ENCODE measurements around the gene LACTBL1. TPM values are rescaled to one million over a fixed set of nuclear protein-coding genes. Genes with fewer than 3 reads are reported as not detected.

LACTBL1 gene
- total RNA-seq, 8 experiments from 2014 or later, result 0.13 TPM; not detected in 7

DNA sequence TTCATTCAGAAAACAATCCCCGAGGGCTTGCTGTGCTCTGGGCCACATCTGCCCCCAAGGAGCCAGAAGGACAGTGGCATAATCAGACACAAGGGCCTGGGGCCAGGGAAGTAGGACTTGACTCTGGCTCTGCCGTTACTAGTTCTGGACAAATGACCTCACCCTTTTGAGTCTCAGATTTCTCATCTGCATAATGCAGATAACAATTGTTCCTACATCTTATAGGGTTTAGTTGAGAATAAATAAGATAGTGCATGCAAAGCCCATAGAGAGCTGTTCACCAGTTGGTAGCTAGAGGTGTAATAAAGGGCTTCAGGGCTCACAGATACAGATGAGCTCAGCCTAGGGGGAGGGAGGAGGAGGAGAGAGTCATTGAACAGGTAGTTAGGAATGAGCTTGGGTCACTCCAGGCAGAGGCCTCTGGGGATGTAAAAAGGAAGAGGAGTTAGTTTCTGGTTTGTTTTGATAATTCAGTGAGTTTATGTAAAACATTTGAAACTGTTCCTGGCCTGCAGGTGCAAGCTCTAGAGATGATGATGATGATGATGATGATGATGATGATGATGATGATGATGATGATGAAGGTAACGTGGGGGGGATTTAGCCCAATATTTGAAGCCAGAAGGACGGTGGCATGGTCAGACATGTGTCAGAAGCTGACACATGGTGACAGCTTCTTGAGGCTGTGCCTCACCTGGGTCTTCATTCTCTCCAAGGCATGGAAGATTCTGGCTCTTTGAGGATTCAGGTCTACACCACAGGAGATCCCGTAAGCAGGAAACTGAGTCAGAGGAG lies 858 bp downstream of the LACTBL1 start:
- peak overlapping the region in 1 of 2 donors; percentile 64 for H3K27ac ChIP-seq
- in situ Hi-C loops (cut with MboI; ENCODE audit: low pct_unique_long_range_greater_than_20kb in 2 of 9, low sequenced_read_pairs in 9 of 9, unreplicated experiment in 9 of 9), result loop anchor here in 1 of 9 experiments (10.0 kb wide), 1 partner anchor 213 kb away; no protein-coding TSS in a partner anchor
- ATAC-seq (replicated peaks in 6 of 8), result peak; percentile 31 to 80 (median 58)
- 0 to 83% (median 64%) methylated on average over 1 to 5 of the region's 5 CpGs; no CpG with 5 or more reads in 3 of the 10 experiments for WGBS, 10 experiments
- peaks cover 16 to 19% of the 10 kb centered on the region in 2 donors for H3K4me1 ChIP-seq (replicated peaks in 1 of 2)
- H3K4me3 ChIP-seq, result no peak overlapping the region

DNA sequence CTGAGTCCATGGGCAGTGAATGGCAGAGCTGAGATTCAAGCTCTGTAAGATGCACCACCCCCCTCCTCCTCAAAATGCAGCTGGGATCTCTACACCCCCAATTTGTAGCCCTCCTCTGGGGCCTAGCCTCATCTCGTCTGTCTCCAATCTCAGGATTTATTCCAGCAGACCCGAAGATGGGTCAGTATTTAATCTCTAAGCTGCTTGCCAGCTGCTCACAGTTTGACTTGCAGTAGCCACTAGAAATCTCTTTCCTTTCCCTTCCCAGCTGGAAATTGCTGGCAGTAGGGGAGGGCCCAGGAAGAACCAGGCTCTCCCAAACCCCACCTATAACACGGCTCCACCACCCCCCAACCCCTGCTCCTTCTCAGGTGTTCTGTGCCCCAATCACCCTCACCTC lies 1.5 kb downstream of the LACTBL1 start:
- peak in 4 of 8 experiments; percentile 15 to 42 (median 28) for ATAC-seq (replicated peaks in 6 of 8)
- 0 to 40% (median 17%) methylated on average over 1 to 2 of the region's 3 CpGs; no CpG with 5 or more reads in 5 of the 10 experiments for WGBS, 10 experiments
- in situ Hi-C loops (cut with MboI; ENCODE audit: low pct_unique_long_range_greater_than_20kb in 2 of 9, low sequenced_read_pairs in 9 of 9, unreplicated experiment in 9 of 9), result loop anchor here in 1 of 9 experiments (10.0 kb wide), 1 partner anchor 214 kb away; no protein-coding TSS in a partner anchor
- peak overlapping the region; percentile 13 to 64 for H3K27ac ChIP-seq
- peaks cover 16 to 18% of the 10 kb centered on the region in 2 donors for H3K4me1 ChIP-seq (replicated peaks in 1 of 2)
- H3K4me3 ChIP-seq, result no peak overlapping the region

GRCh38 chr1:22970096-22970495 lies 2.6 kb downstream of the LACTBL1 start:
- no peak overlapping the region for H3K4me3 ChIP-seq
- H3K4me1 ChIP-seq (replicated peaks in 1 of 2), result peaks cover 16% of the 10 kb centered on the region in 2 donors
- 29 to 100% (median 78%) methylated on average over 1 to 2 of the region's 2 CpGs; no CpG with 5 or more reads in 1 of the 10 experiments for WGBS, 10 experiments
- in situ Hi-C loops (cut with MboI; ENCODE audit: low pct_unique_long_range_greater_than_20kb in 2 of 9, low sequenced_read_pairs in 9 of 9, unreplicated experiment in 9 of 9), result loop anchor here in 1 of 9 experiments (10.0 kb wide), 1 partner anchor 215 kb away; no protein-coding TSS in a partner anchor
- no peak for ATAC-seq (replicated peaks in 6 of 8)
- H3K27ac ChIP-seq, result no peak overlapping the region

- Histone ChIP-seq H3K4me1 (replicated peaks in 1 of 2) (peaks cover 16% of the 10 kb centered on the region in 2 donors), H3K4me3 (no peak overlapping the region), H3K27ac (no peak overlapping the region)
- 0 to 62% (median 57%) methylated on average over 1 to 4 of the region's 5 CpGs; no CpG with 5 or more reads in 7 of the 10 experiments for WGBS, 10 experiments
- peak; percentile 58 to 96 (median 76) for ATAC-seq (replicated peaks in 6 of 8)
- in situ Hi-C loops (cut with MboI; ENCODE audit: low pct_unique_long_range_greater_than_20kb in 2 of 9, low sequenced_read_pairs in 9 of 9, unreplicated experiment in 9 of 9), result no loop called here
These were observed 3.4 kb downstream of the LACTBL1 start for GRCh38 chr1:22969304-22969709.

GRCh38 chr1:22967833-22968232 lies 4.8 kb downstream of the LACTBL1 start:
- Histone ChIP-seq H3K4me3 (no peak overlapping the region), H3K27ac (no peak overlapping the region), H3K4me1 (replicated peaks in 1 of 2) (peaks cover 16% of the 10 kb centered on the region in 2 donors)
- in situ Hi-C loops (cut with MboI; ENCODE audit: low pct_unique_long_range_greater_than_20kb in 2 of 9, low sequenced_read_pairs in 9 of 9, unreplicated experiment in 9 of 9), result no loop called here
- 0 to 67% (median 21%) methylated on average over 1 to 2 of the region's 2 CpGs; no CpG with 5 or more reads in 1 of the 10 experiments for WGBS, 10 experiments
- no peak for ATAC-seq (replicated peaks in 6 of 8)

- no peak overlapping the region for H3K4me3 ChIP-seq
- in situ Hi-C loops (cut with MboI; ENCODE audit: low pct_unique_long_range_greater_than_20kb in 2 of 9, low sequenced_read_pairs in 9 of 9, unreplicated experiment in 9 of 9), result no loop called here
- H3K27ac ChIP-seq, result no peak overlapping the region
- WGBS, 10 experiments, result 26 to 89% (median 63%) methylated on average over 2 to 5 of the region's 5 CpGs; no CpG with 5 or more reads in 1 of the 10 experiments
- H3K4me1 ChIP-seq (replicated peaks in 1 of 2), result peaks cover 7 to 10% of the 10 kb centered on the region in 2 donors
- ATAC-seq (replicated peaks in 6 of 8), result no peak
These were observed 6.4 kb downstream of the LACTBL1 start for GRCh38 chr1:22966309-22966708.

GRCh38 chr1:22963044-22963677 lies 9.5 kb downstream of the LACTBL1 start:
- in situ Hi-C loops (cut with MboI; ENCODE audit: low pct_unique_long_range_greater_than_20kb in 2 of 9, low sequenced_read_pairs in 9 of 9, unreplicated experiment in 9 of 9), result no loop called here
- ATAC-seq (replicated peaks in 6 of 8), result no peak
- Histone ChIP-seq H3K4me3 (no peak overlapping the region), H3K4me1 (replicated peaks in 1 of 2) (no peaks in the 10 kb centered on the region), H3K27ac (no peak overlapping the region)
- 20 to 86% (median 73%) methylated on average over 2 to 10 of the region's 10 CpGs; no CpG with 5 or more reads in 4 of the 10 experiments for WGBS, 10 experiments

- in situ Hi-C loops (cut with MboI; ENCODE audit: low pct_unique_long_range_greater_than_20kb in 2 of 9, low sequenced_read_pairs in 9 of 9, unreplicated experiment in 9 of 9), result no loop called here
- no peak overlapping the region for H3K27ac ChIP-seq
- H3K4me1 ChIP-seq (replicated peaks in 1 of 2), result no peaks in the 10 kb centered on the region
- WGBS, 10 experiments, result 0 to 64% (median 41%) methylated on average over 1 to 3 of the region's 3 CpGs; no CpG with 5 or more reads in 3 of the 10 experiments
- no peak for ATAC-seq (replicated peaks in 6 of 8)
- no peak overlapping the region for H3K4me3 ChIP-seq
These were observed 10.1 kb downstream of the LACTBL1 start for GRCh38 chr1:22962558-22962957.

GRCh38 chr1:22959545-22960360 lies 12.9 kb downstream of the LACTBL1 start:
- Histone ChIP-seq H3K4me1 (replicated peaks in 1 of 2) (no peaks in the 10 kb centered on the region), H3K27ac (no peak overlapping the region), H3K4me3 (no peak overlapping the region)
- 0 to 100% (median 58%) methylated on average over 1 to 7 of the region's 7 CpGs; no CpG with 5 or more reads in 3 of the 10 experiments for WGBS, 10 experiments
- ATAC-seq (replicated peaks in 6 of 8), result no peak
- in situ Hi-C loops (cut with MboI; ENCODE audit: low pct_unique_long_range_greater_than_20kb in 2 of 9, low sequenced_read_pairs in 9 of 9, unreplicated experiment in 9 of 9), result no loop called here

DNA sequence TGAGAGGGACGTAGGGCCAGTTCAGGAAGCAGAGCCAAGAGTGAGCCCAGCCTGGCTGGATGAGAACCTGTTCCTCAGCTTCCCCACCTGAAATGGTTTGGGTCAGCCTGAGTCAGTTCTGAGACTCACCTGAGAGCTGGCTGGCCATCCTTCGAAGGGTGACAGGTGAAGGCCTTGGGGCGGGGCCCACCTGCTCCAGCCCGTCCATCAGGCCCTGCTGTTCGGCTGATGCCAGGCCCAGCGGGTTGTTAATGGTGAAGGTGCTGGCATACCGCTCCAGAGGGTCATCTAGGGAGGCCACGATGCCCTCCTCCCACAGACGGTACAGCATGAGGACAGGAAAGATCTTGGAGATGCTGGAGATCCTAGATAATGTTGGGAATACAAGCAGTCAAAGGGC lies 14.1 kb downstream of the LACTBL1 start:
- no peak for ATAC-seq (replicated peaks in 6 of 8)
- Histone ChIP-seq H3K4me3 (no peak overlapping the region), H3K27ac (no peak overlapping the region), H3K4me1 (replicated peaks in 1 of 2) (no peaks in the 10 kb centered on the region)
- in situ Hi-C loops (cut with MboI; ENCODE audit: low pct_unique_long_range_greater_than_20kb in 2 of 9, low sequenced_read_pairs in 9 of 9, unreplicated experiment in 9 of 9), result no loop called here
- WGBS, 10 experiments, result 60 to 91% (median 82%) methylated on average over 1 to 7 of the region's 9 CpGs; no CpG with 5 or more reads in 5 of the 10 experiments

GRCh38 chr1:22957066-22957465 lies 15.6 kb downstream of the LACTBL1 start:
- in situ Hi-C loops (cut with MboI; ENCODE audit: low pct_unique_long_range_greater_than_20kb in 2 of 9, low sequenced_read_pairs in 9 of 9, unreplicated experiment in 9 of 9), result no loop called here
- no peaks in the 10 kb centered on the region for H3K4me1 ChIP-seq (replicated peaks in 1 of 2)
- H3K4me3 ChIP-seq, result no peak overlapping the region
- ATAC-seq (replicated peaks in 6 of 8), result no peak
- WGBS, 10 experiments, result 14 to 90% (median 69%) methylated on average over 1 to 3 of the region's 3 CpGs
- H3K27ac ChIP-seq, result no peak overlapping the region

DNA sequence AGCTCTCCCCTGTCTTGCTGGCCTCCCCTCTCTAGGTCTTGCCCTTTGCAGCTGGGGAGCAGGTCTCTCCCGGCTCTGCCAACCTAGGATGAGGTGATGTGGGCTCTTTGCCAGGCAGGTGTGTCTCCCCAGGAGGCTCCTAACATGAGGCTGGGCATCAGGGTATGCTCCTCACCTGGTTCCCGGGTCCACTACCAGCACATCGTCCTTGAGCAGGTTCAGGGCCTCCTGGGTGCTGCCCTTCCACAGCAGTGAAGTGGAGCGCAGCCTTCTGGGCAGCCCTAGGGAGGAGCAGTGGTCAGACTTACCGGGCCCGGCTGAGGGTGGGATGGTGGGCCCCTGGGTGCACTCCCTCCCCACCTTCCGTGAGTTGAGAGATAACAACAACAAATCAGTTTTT lies 17.5 kb downstream of the LACTBL1 start:
- in situ Hi-C loops (cut with MboI; ENCODE audit: low pct_unique_long_range_greater_than_20kb in 2 of 9, low sequenced_read_pairs in 9 of 9, unreplicated experiment in 9 of 9), result no loop called here

More for the DNA sequence above, 17.5 kb downstream of the LACTBL1 start:
- H3K4me1 ChIP-seq (replicated peaks in 1 of 2), result no peaks in the 10 kb centered on the region
- no peak for ATAC-seq (replicated peaks in 6 of 8)
- H3K27ac ChIP-seq, result no peak overlapping the region
- no peak overlapping the region for H3K4me3 ChIP-seq
- WGBS, 10 experiments, result 32 to 100% (median 83%) methylated on average over 1 to 6 of the region's 7 CpGs; no CpG with 5 or more reads in 3 of the 10 experiments

Measured in motor neuron (in vitro differentiated cells).